OCI-LY3 (cell line): Measurements from ENCODE around the gene CARD9.
"Not testable (repeated sequence)": the region's sequence is repeated elsewhere in the genome, so short reads cannot be mapped to it uniquely, and the experiment has no call there.

Source experiments
- H2AFZ ChIP-seq: fragments of 200-600, 300-600 bp; shearing (Covaris generic); 2 replicates; pipeline ENCODE4 v1.6.0; 2014; ENCODE audit warnings: antibody characterized with exemption, low read depth, low read length
- H3K27ac ChIP-seq: fragments of 200-600, 300-600 bp; sonication (generic); 2 replicates; pipeline ENCODE4 v1.5.1; 2014; ENCODE audit warnings: mild to moderate bottlenecking, low read length, moderate library complexity, mixed read lengths
- H3K27me3 ChIP-seq: fragments of 200-600, 300-600 bp; sonication (generic); 2 replicates; pipeline ENCODE4 v1.6.1; 2014; ENCODE audit warnings: low read depth, low read length, mixed read lengths
- H3K36me3 ChIP-seq: fragments of 200-600, 300-600 bp; sonication (generic); replicated peaks from 2 replicates; pipeline ENCODE3; 2014; ENCODE audit warnings: low read depth, low read length, mixed read lengths
- H3K4me1 ChIP-seq: fragments of 300-600, 200-600 bp; sonication (generic); 2 replicates; pipeline ENCODE4 v1.6.1; 2014; ENCODE audit warnings: low read length, mixed read lengths
- H3K4me2 ChIP-seq: fragments of 200-600, 300-600 bp; sonication (generic); 2 replicates; pipeline ENCODE4 v1.6.1; 2014; ENCODE audit warnings: low read length, mixed read lengths
- H3K4me3 ChIP-seq: fragments of 300-600, 200-600 bp; sonication (generic); 2 replicates; pipeline ENCODE4 v1.5.1; 2014; ENCODE audit warnings: antibody characterized with exemption, mild to moderate bottlenecking, low read length, moderate library complexity
- H3K79me2 ChIP-seq: fragments of 300-600, 200-600 bp; shearing (Covaris generic); 2 replicates; pipeline ENCODE4 v1.6.1; 2014; ENCODE audit warnings: mild to moderate bottlenecking, low read length, mixed read lengths
- H3K9ac ChIP-seq: fragments of 300-600, 200-600 bp; shearing (Covaris generic); 2 replicates; pipeline ENCODE4 v1.6.0; 2014; ENCODE audit warnings: mild to moderate bottlenecking, low read length, moderate library complexity
- H3K9me3 ChIP-seq: fragments of 200-600, 300-600 bp; shearing (Covaris generic); 2 replicates; pipeline ENCODE4 v1.6.1; 2014; ENCODE audit warnings: low read length, mixed read lengths; ENCODE audit not compliant: insufficient read depth
- H4K20me1 ChIP-seq: fragments of 200-600, 300-600 bp; sonication (generic); 2 replicates; pipeline ENCODE4 v1.6.1; 2016; ENCODE audit warnings: low read length, mixed read lengths; ENCODE audit not compliant: insufficient read depth
- CTCF ChIP-seq: fragments of 200-600, 300-600 bp; sonication (generic); IDR thresholded peaks from 2 replicates; pipeline ENCODE4 v1.5.1; 2014; ENCODE audit warnings: antibody characterized with exemption, low read length, low read depth
- EZH2phosphoT487 ChIP-seq: fragments of 200-600 bp; shearing (Covaris generic); IDR thresholded peaks from 2 replicates; pipeline ENCODE4 v1.6.1; 2018; ENCODE audit warnings: antibody characterized with exemption, mixed run types, low read depth

CARD9 gene

GRCh38 chr9:136407911-136408310 is 34.4 kb upstream of the CARD9 start:
- peaks cover 12% of the 10 kb centered on the region for H4K20me1 ChIP-seq
- no peaks in the 10 kb centered on the region for H3K9me3 ChIP-seq
- H3K36me3 ChIP-seq, result peaks cover 44% of the 10 kb centered on the region
- H3K79me2 ChIP-seq, result peaks cover 76% of the 10 kb centered on the region
- H3K27me3 ChIP-seq, result no peaks in the 10 kb centered on the region
- H3K4me3 ChIP-seq, result no peak overlapping the region
- TF ChIP-seq CTCF (no peak), EZH2phosphoT487 (no peak)
- H3K9ac ChIP-seq, result no peak overlapping the region
- no peak overlapping the region for H3K4me2 ChIP-seq
- H3K4me1 ChIP-seq, result peaks cover 58% of the 10 kb centered on the region
- H2AFZ ChIP-seq, result no peak overlapping the region
- no peak overlapping the region; the same call in 1 of the 2 replicates for H3K27ac ChIP-seq

GRCh38 chr9:136407061-136407460 is 33.6 kb upstream of the CARD9 start:
- peaks cover 57% of the 10 kb centered on the region for H3K4me1 ChIP-seq
- peaks cover 11% of the 10 kb centered on the region for H4K20me1 ChIP-seq
- not testable (repeated sequence) for H3K9me3 ChIP-seq, H3K27ac ChIP-seq, H3K27me3 ChIP-seq, H3K9ac ChIP-seq, H3K4me3 ChIP-seq, H2AFZ ChIP-seq, H3K4me2 ChIP-seq
- peaks cover 39% of the 10 kb centered on the region for H3K36me3 ChIP-seq
- H3K79me2 ChIP-seq, result peaks cover 68% of the 10 kb centered on the region

GRCh38 chr9:136405904-136406303 is 32.4 kb upstream of the CARD9 start:
- H4K20me1 ChIP-seq, H2AFZ ChIP-seq, H3K4me3 ChIP-seq, H3K9me3 ChIP-seq, H3K27me3 ChIP-seq: not testable (repeated sequence)
- Histone ChIP-seq H3K36me3 (peaks cover 42% of the 10 kb centered on the region), H3K4me1 (peaks cover 47% of the 10 kb centered on the region), H3K79me2 (peaks cover 56% of the 10 kb centered on the region), H3K4me2 (peak overlapping the region; percentile 68; the same call in 1 of the 2 replicates), H3K9ac (peak overlapping the region; percentile 3; the same call in 1 of the 2 replicates), H3K27ac (peak overlapping the region; percentile 94)

- peak overlapping the region; percentile 68 for H3K4me2 ChIP-seq
- peak overlapping the region; percentile 72; the same call in 1 of the 2 replicates for H3K9ac ChIP-seq
- peaks cover 42% of the 10 kb centered on the region for H3K36me3 ChIP-seq
- peaks cover 52% of the 10 kb centered on the region for H3K79me2 ChIP-seq
- H2AFZ ChIP-seq, result no peak overlapping the region
- TF ChIP-seq EZH2phosphoT487, result no peak
- H4K20me1 ChIP-seq, result no peaks in the 10 kb centered on the region
- H3K4me3 ChIP-seq, result peak overlapping the region; percentile 47; the same call in 1 of the 2 replicates
- peak overlapping the region; percentile 94 for H3K27ac ChIP-seq
- H3K4me1 ChIP-seq, result peaks cover 51% of the 10 kb centered on the region
- no peaks in the 10 kb centered on the region for H3K9me3 ChIP-seq
- no peaks in the 10 kb centered on the region for H3K27me3 ChIP-seq
These were observed 32.0 kb upstream of the CARD9 start for GRCh38 chr9:136405481-136405880.

- Histone ChIP-seq H3K79me2 (peaks cover 49% of the 10 kb centered on the region), H3K4me3 (peak overlapping the region; percentile 47), H3K4me2 (peak overlapping the region; percentile 68), H3K9me3 (no peaks in the 10 kb centered on the region), H3K36me3 (peaks cover 42% of the 10 kb centered on the region), H3K27ac (peak overlapping the region; percentile 94), H2AFZ (no peak overlapping the region), H3K27me3 (no peaks in the 10 kb centered on the region), H3K9ac (peak overlapping the region; percentile 72), H4K20me1 (no peaks in the 10 kb centered on the region), H3K4me1 (peaks cover 54% of the 10 kb centered on the region)
- TF ChIP-seq EZH2phosphoT487, result no peak
- TF ChIP-seq CTCF, result no peak
These were observed 31.3 kb upstream of the CARD9 start for GRCh38 chr9:136404801-136405136.
